ENCODE data around the gene GALNT7. TPM values are rescaled to one million over a fixed set of nuclear protein-coding genes. Genes with fewer than 3 reads are reported as not detected.

GALNT7 gene
- total RNA-seq, 1 donor, result 18.8 TPM

GRCh38 chr4:173145131-173145530 lies 23.5 kb upstream of the GALNT7 start:
- Histone ChIP-seq H3K79me2 (ENCODE audit: insufficient read depth, low read length) (no peaks in the 10 kb centered on the region), H3K9me3 (ENCODE audit: low read depth, low read length) (no peaks in the 10 kb centered on the region), H4K20me1 (ENCODE audit: insufficient read depth, low read length) (no peaks in the 10 kb centered on the region), H3K36me3 (ENCODE audit: insufficient read depth, low read length) (no peaks in the 10 kb centered on the region), H3K4me1 (ENCODE audit: insufficient read depth, low read length) (no peaks in the 10 kb centered on the region), H3K4me3 (ENCODE audit: insufficient read depth, low read length) (no peak overlapping the region), H3K27me3 (ENCODE audit: insufficient read depth, low read length) (no peaks in the 10 kb centered on the region), H3K27ac (ENCODE audit: low read depth, low read length) (no peak overlapping the region), H2AFZ (ENCODE audit: low read length) (no peak overlapping the region), H3K4me2 (ENCODE audit: insufficient read depth, low read length) (no peak overlapping the region)
- TF ChIP-seq CTCF (IDR thresholded peaks at IDR 0.05; ENCODE audit: extremely low read depth, low read depth, low read length), result no peak
- DNase-seq (ENCODE audit: insufficient read length, low spot score, missing footprints), result no peak

- H3K9me3 ChIP-seq (ENCODE audit: low read depth, low read length), result no peaks in the 10 kb centered on the region
- H3K27me3 ChIP-seq (ENCODE audit: insufficient read depth, low read length), result no peaks in the 10 kb centered on the region
- no peak overlapping the region for H3K4me2 ChIP-seq (ENCODE audit: insufficient read depth, low read length)
- H3K27ac ChIP-seq (ENCODE audit: low read depth, low read length), result no peak overlapping the region
- no peaks in the 10 kb centered on the region for H3K36me3 ChIP-seq (ENCODE audit: insufficient read depth, low read length)
- H2AFZ ChIP-seq (ENCODE audit: low read length), result no peak overlapping the region
- H4K20me1 ChIP-seq (ENCODE audit: insufficient read depth, low read length), result no peaks in the 10 kb centered on the region
- H3K4me1 ChIP-seq (ENCODE audit: insufficient read depth, low read length), result no peaks in the 10 kb centered on the region
- no peak overlapping the region for H3K4me3 ChIP-seq (ENCODE audit: insufficient read depth, low read length)
- H3K79me2 ChIP-seq (ENCODE audit: insufficient read depth, low read length), result no peaks in the 10 kb centered on the region
- DNase-seq (ENCODE audit: insufficient read length, low spot score, missing footprints), result no peak
- TF ChIP-seq CTCF (IDR thresholded peaks at IDR 0.05; ENCODE audit: extremely low read depth, low read depth, low read length), result no peak
Measured at GRCh38 chr4:173146456-173146855, 22.2 kb upstream of the GALNT7 start.

- Histone ChIP-seq H3K4me2 (ENCODE audit: insufficient read depth, low read length) (no peak overlapping the region), H3K36me3 (ENCODE audit: insufficient read depth, low read length) (no peaks in the 10 kb centered on the region), H3K4me3 (ENCODE audit: insufficient read depth, low read length) (no peak overlapping the region), H3K9me3 (ENCODE audit: low read depth, low read length) (no peaks in the 10 kb centered on the region), H3K27me3 (ENCODE audit: insufficient read depth, low read length) (no peaks in the 10 kb centered on the region), H2AFZ (ENCODE audit: low read length) (no peak overlapping the region), H4K20me1 (ENCODE audit: insufficient read depth, low read length) (no peaks in the 10 kb centered on the region), H3K79me2 (ENCODE audit: insufficient read depth, low read length) (no peaks in the 10 kb centered on the region), H3K27ac (ENCODE audit: low read depth, low read length) (no peak overlapping the region), H3K4me1 (ENCODE audit: insufficient read depth, low read length) (no peaks in the 10 kb centered on the region)
- TF ChIP-seq CTCF (IDR thresholded peaks at IDR 0.05; ENCODE audit: extremely low read depth, low read depth, low read length), result no peak
- DNase-seq (ENCODE audit: insufficient read length, low spot score, missing footprints), result no peak
Measured at GRCh38 chr4:173151496-173151895, 17.1 kb upstream of the GALNT7 start.

GRCh38 chr4:173152104-173152503 lies 16.5 kb upstream of the GALNT7 start:
- Histone ChIP-seq H3K9me3 (ENCODE audit: low read depth, low read length) (no peaks in the 10 kb centered on the region), H3K27me3 (ENCODE audit: insufficient read depth, low read length) (no peaks in the 10 kb centered on the region), H3K4me1 (ENCODE audit: insufficient read depth, low read length) (no peaks in the 10 kb centered on the region), H3K79me2 (ENCODE audit: insufficient read depth, low read length) (no peaks in the 10 kb centered on the region), H3K4me3 (ENCODE audit: insufficient read depth, low read length) (no peak overlapping the region), H4K20me1 (ENCODE audit: insufficient read depth, low read length) (no peaks in the 10 kb centered on the region), H3K27ac (ENCODE audit: low read depth, low read length) (no peak overlapping the region), H3K36me3 (ENCODE audit: insufficient read depth, low read length) (no peaks in the 10 kb centered on the region), H2AFZ (ENCODE audit: low read length) (no peak overlapping the region), H3K4me2 (ENCODE audit: insufficient read depth, low read length) (no peak overlapping the region)
- no peak for TF ChIP-seq CTCF (IDR thresholded peaks at IDR 0.05; ENCODE audit: extremely low read depth, low read depth, low read length)
- DNase-seq (ENCODE audit: insufficient read length, low spot score, missing footprints), result peak; percentile 22

Data from osteoblast (primary cell).